GM13977 (cell line): Measurements from ENCODE around the gene KLF1.

ENCODE experiments used
- DNase-seq: peaks from one replicate; pipeline ENCODE4 v3.0.0; 2012; ENCODE audit warnings: low spot score
- in situ Hi-C: fragments of 300-500 bp; cut with MboI; formaldehyde crosslinking; loops from one replicate; pipeline ENCODE4 v1.12.0; 2022; ENCODE audit warnings: low sequenced_read_pairs, low pct_unique_long_range_greater_than_20kb, mixed read lengths, inconsistent platforms; ENCODE audit not compliant: unreplicated experiment
- TF ChIP-seq, protein P1 (sequence below): IDR thresholded peaks from 2 replicates; pipeline ENCODE4 v1.5.1; 2012; ENCODE audit warnings: mild to moderate bottlenecking, control low read depth; ENCODE audit not compliant: insufficient read depth; ENCODE audit errors: extremely low read depth, missing control alignments

KLF1 gene

DNA sequence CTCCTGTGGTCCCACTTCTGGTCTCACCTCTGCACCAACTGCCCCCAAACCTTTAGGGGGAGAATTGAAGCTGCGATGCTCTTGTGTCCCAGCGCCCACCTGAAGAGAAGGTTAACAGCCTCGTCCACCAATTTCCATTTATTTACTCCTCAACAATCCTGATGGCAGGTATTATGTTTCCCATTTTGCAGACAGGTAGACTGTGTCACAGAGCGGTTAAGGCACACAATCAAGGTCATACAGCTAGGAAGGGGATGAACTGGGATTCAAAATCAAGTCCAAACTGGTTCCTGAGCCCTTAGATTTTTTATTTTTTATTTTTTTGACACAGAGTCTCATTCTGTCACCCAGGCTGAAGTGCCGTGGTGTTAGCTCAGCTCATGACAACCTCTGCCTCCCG is 11.9 kb downstream of the KLF1 start:
- in situ Hi-C loops, result no loop called here
- no peak for DNase-seq
- TF ChIP-seq, protein P1, sequence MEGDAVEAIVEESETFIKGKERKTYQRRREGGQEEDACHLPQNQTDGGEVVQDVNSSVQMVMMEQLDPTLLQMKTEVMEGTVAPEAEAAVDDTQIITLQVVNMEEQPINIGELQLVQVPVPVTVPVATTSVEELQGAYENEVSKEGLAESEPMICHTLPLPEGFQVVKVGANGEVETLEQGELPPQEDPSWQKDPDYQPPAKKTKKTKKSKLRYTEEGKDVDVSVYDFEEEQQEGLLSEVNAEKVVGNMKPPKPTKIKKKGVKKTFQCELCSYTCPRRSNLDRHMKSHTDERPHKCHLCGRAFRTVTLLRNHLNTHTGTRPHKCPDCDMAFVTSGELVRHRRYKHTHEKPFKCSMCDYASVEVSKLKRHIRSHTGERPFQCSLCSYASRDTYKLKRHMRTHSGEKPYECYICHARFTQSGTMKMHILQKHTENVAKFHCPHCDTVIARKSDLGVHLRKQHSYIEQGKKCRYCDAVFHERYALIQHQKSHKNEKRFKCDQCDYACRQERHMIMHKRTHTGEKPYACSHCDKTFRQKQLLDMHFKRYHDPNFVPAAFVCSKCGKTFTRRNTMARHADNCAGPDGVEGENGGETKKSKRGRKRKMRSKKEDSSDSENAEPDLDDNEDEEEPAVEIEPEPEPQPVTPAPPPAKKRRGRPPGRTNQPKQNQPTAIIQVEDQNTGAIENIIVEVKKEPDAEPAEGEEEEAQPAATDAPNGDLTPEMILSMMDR, result no peak

GRCh38 chr19:12873891-12874745 is 12.9 kb downstream of the KLF1 start:
- DNase-seq, result no peak
- in situ Hi-C loops, result no loop called here
- TF ChIP-seq, protein P1, result no peak

DNA sequence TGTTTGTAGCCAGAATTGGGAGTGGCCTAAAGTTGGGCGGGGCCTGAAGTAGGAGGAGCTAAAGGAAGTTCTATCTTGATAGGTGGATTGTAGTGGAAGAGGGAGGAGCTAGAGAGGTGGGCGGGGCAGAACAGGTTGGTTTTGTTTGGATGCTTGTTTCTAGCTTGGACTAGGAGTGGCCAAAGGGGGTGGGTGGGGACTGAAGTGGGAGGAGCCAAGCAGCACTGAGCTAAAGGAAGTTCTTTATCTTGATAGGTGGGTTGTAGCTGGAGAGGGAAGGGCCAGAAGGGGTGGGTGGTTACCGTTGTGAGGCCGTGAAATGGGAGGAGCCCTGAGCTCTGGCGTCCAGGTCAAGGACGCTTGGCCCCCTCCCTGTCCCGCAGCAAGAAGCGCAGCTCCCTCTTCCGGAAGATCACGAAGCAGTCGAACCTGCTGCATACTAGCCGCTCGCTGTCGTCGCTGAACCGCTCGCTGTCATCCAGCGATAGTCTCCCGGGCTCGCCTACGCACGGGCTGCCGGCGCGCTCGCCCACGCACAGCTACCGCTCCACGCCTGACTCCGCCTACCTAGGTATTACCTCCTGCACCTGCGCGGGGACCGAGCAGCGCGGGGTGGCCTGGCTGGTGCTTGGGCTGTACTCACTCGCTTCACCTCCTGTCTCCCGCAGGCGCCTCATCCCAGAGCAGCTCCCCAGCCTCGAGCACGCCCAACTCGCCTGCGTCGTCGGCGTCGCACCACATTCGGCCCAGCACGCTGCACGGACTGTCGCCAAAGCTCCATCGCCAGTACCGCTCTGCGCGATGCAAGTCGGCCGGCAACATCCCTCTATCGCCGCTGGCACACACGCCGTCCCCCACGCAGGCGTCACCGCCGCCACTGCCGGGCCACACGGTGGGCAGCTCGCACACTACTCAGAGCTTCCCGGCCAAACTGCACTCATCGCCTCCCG is 13.8 kb downstream of the KLF1 start:
- in situ Hi-C loops, result no loop called here
- peak; percentile 64 for DNase-seq
- TF ChIP-seq, protein P1, result no peak

DNA sequence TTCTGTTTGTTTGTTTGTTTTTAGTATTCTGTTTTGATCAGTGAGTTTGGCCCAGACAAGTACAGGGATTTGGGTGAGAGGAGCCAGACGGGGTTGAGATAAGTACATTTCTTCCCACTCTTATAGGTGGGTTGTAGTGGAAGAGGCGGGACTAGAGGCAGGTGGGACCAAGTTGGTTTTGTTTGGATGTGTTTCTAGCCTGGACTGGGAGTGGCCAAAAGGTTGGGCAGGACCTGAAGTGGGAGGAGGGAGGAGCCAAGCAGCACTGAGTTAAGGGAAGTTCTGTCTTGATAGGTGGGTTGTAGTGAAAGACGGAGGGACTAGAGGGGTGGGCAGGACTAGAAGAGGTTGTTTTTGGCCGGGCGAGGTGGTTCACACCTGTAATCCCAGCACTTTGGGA is 14.7 kb downstream of the KLF1 start:
- TF ChIP-seq, protein P1, result no peak
- no peak for DNase-seq
- in situ Hi-C loops, result no loop called here

GRCh38 chr19:12871681-12872080 is 15.3 kb downstream of the KLF1 start:
- in situ Hi-C loops, result no loop called here
- DNase-seq, result no peak
- TF ChIP-seq, protein P1, result no peak

- in situ Hi-C loops, result no loop called here
- TF ChIP-seq, protein P1, result no peak
- DNase-seq, result peak; percentile 76
These were observed 18.4 kb downstream of the KLF1 start for GRCh38 chr19:12868540-12869112.
